Measurements from ENCODE around the gene FGD5.

DNA sequence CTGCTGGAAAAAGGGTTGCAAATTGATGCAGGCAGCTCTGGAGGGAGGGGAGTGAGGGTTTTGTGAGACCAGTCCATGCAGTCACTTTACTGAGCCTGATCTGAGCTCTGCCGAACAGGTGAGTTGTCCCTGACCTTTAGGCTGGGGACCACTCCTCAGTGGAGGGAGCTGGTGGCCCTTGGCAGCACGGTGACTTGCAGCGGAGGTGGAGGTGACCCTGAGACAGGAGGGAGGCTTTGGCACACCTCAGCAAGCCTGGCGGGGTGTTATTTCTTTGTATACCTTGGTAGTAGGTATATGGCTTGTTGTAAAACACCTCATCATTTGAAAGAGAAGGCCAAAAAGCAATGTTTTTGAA, 43.5 kb downstream of the FGD5 start:
- TF ChIP-seq, protein P1, sequence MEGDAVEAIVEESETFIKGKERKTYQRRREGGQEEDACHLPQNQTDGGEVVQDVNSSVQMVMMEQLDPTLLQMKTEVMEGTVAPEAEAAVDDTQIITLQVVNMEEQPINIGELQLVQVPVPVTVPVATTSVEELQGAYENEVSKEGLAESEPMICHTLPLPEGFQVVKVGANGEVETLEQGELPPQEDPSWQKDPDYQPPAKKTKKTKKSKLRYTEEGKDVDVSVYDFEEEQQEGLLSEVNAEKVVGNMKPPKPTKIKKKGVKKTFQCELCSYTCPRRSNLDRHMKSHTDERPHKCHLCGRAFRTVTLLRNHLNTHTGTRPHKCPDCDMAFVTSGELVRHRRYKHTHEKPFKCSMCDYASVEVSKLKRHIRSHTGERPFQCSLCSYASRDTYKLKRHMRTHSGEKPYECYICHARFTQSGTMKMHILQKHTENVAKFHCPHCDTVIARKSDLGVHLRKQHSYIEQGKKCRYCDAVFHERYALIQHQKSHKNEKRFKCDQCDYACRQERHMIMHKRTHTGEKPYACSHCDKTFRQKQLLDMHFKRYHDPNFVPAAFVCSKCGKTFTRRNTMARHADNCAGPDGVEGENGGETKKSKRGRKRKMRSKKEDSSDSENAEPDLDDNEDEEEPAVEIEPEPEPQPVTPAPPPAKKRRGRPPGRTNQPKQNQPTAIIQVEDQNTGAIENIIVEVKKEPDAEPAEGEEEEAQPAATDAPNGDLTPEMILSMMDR (IDR thresholded peaks at IDR 0.05), result no peak
- TF ChIP-seq POLR2A (IDR thresholded peaks at IDR 0.05), result no peak
